AG10803 (cell line): ENCODE measurements around the gene MCM3AP.

ENCODE experiments used
- DNase-seq: peaks from one replicate; pipeline ENCODE4 v3.0.0; 2010; ENCODE audit warnings: low read depth
- H3K4me3 ChIP-seq: 2 replicates; pipeline ENCODE4 v1.5.1; 2011; ENCODE audit warnings: mild to moderate bottlenecking, low read length, control low read depth
- CTCF ChIP-seq: conservative IDR thresholded peaks from 2 replicates; pipeline ENCODE4 v1.5.1; 2011; ENCODE audit warnings: mild to moderate bottlenecking, low read length, control low read depth, inconsistent platforms

MCM3AP gene

GRCh38 chr21:46269466-46269865 is 15.9 kb downstream of the MCM3AP start:
- no peak for DNase-seq

GRCh38 chr21:46268371-46268770 is 17.0 kb downstream of the MCM3AP start:
- TF ChIP-seq CTCF, result no peak
- no peak for DNase-seq

More at GRCh38 chr21:46269466-46269865, 15.9 kb downstream of the MCM3AP start:
- no peak for TF ChIP-seq CTCF
- no peak overlapping the region for H3K4me3 ChIP-seq

GRCh38 chr21:46266946-46267345 is 18.5 kb downstream of the MCM3AP start:
- DNase-seq, result no peak
- TF ChIP-seq CTCF, result no peak
- H3K4me3 ChIP-seq, result no peak overlapping the region

More at GRCh38 chr21:46268371-46268770, 17.0 kb downstream of the MCM3AP start:
- no peak overlapping the region for H3K4me3 ChIP-seq

- TF ChIP-seq CTCF, result no peak
- DNase-seq, result no peak
- H3K4me3 ChIP-seq, result no peak overlapping the region
Observed at GRCh38 chr21:46265736-46266525, 19.5 kb downstream of the MCM3AP start.

- no peak for TF ChIP-seq CTCF
- no peak overlapping the region for H3K4me3 ChIP-seq
- no peak for DNase-seq
Observed at GRCh38 chr21:46264690-46265144, 20.7 kb downstream of the MCM3AP start.

- H3K4me3 ChIP-seq, result no peak overlapping the region
- DNase-seq, result no peak
- no peak for TF ChIP-seq CTCF
Observed at GRCh38 chr21:46264046-46264689, 21.2 kb downstream of the MCM3AP start.
